Thyroid gland (tissue), 4 donors: Measurements from ENCODE around the gene PDE3B. TPM values are rescaled to one million over a fixed set of nuclear protein-coding genes. Genes with fewer than 3 reads are reported as not detected.
"Not testable (repeated sequence)": the region's sequence is repeated elsewhere in the genome, so short reads cannot be mapped to it uniquely, and the experiment has no call there.

Experiments used
- DNase-seq, 2 donors: peaks; one replicate each; pipeline ENCODE4 v3.0.0-alpha.2; 2019
- H3K27ac ChIP-seq, 3 donors: fragments of 200-600 bp; sonication (generic); 1 replicate in 2 of 3; 2 replicates in 1 of 3; pipeline ENCODE4 v1.5.1; 2016 to 2019; ENCODE audit warnings: mild to moderate bottlenecking in 1 of 3, moderate library complexity in 1 of 3
- H3K27me3 ChIP-seq: fragments of 200-600 bp; sonication (generic); one replicate; pipeline ENCODE4 v1.5.1; 2019
- H3K36me3 ChIP-seq, 2 donors: fragments of 200-600 bp; sonication (generic); one replicate each; pipeline ENCODE4 v1.5.1; 2016 to 2019
- H3K4me1 ChIP-seq, 2 donors: fragments of 200-600 bp; sonication (generic); one replicate each; pipeline ENCODE4 v1.5.1; 2017 to 2019
- H3K4me3 ChIP-seq, 3 donors: fragments of 200-600 bp; sonication (generic); replicated peaks in 1 of 3; 1 replicate in 2 of 3; 2 replicates in 1 of 3; pipeline ENCODE4 v1.5.1; 2016; ENCODE audit warnings: mild to moderate bottlenecking in 1 of 3
- H3K9me3 ChIP-seq: fragments of 200-600 bp; sonication (generic); one replicate; pipeline ENCODE4 v1.5.1; 2017
- CTCF ChIP-seq, 6 experiments: fragments of 200-600 bp in 3 of 6; fragments of 450-650 bp in 3 of 6; sonication (generic) in 3 of 6; IDR thresholded peaks; one replicate each; pipeline ENCODE4 v1.5.1; 2016 to 2019; ENCODE audit warnings: antibody characterized with exemption in 6 of 6, mild to moderate bottlenecking in 2 of 6, inconsistent platforms in 1 of 6, moderate library complexity in 1 of 6
- POLR2A ChIP-seq, 2 donors: fragments of 450-650 bp; IDR thresholded peaks; one replicate each; pipeline ENCODE4 v1.6.1; 2017; ENCODE audit warnings: antibody characterized with exemption in 2 of 2, mild to moderate bottlenecking in 2 of 2, moderate library complexity in 1 of 2
- WGBS, 2 donors: methylation state at CpG; one replicate each; pipeline ENCODE4 v1.1.5; 2017; 5-methylcytosine and 5-hydroxymethylcytosine counted together
- intact Hi-C: fragments of 100-400 bp; cut with DNase I; formaldehyde crosslinking; loops from one replicate; pipeline ENCODE4 v1.15.1; 2023
- total RNA-seq, 4 donors: library from RNA; depleted of rRNA; stranded (reverse); fragments of >200 nt; gene quantifications; one replicate each; pipeline ENCODE4 v1.2.3, GENCODE V29; 2016

Gene PDE3B
- total RNA-seq, 4 donors from 2014 or later = 2.0 to 3.9 (median 3.2) TPM

GRCh38 chr11:14881576-14882193, 238.1 kb downstream of the PDE3B start:
- no peak for DNase-seq
- Histone ChIP-seq H3K27ac (no peak overlapping the region), H3K36me3 (peaks cover 0 to 3% of the 10 kb centered on the region in 2 donors), H3K9me3 (no peaks in the 10 kb centered on the region), H3K27me3 (no peaks in the 10 kb centered on the region), H3K4me1 (no peaks in the 10 kb centered on the region), H3K4me3 (no peak overlapping the region)
- 93 to 96% methylated on average over 2 of the region's 2 CpGs for WGBS, 2 donors
- intact Hi-C loops = no loop called here
- TF ChIP-seq CTCF (IDR thresholded peaks at IDR 0.05) = no peak
- no peak for TF ChIP-seq POLR2A (IDR thresholded peaks at IDR 0.05)

- WGBS, 2 donors = 91 to 98% methylated on average over 1 of the region's 1 CpG
- TF ChIP-seq CTCF (IDR thresholded peaks at IDR 0.05) (no peak), POLR2A (IDR thresholded peaks at IDR 0.05) (no peak)
- Histone ChIP-seq H3K4me1 (no peaks in the 10 kb centered on the region), H3K36me3 (peaks cover 0 to 3% of the 10 kb centered on the region in 2 donors), H3K9me3 (no peaks in the 10 kb centered on the region), H3K4me3 (no peak overlapping the region), H3K27ac (no peak overlapping the region), H3K27me3 (no peaks in the 10 kb centered on the region)
- DNase-seq = no peak
- intact Hi-C loops = no loop called here
These were observed 238.6 kb downstream of the PDE3B start for GRCh38 chr11:14882196-14882595.

GRCh38 chr11:14883683-14884082, 240.1 kb downstream of the PDE3B start:
- H3K4me1 ChIP-seq, H3K27me3 ChIP-seq, H3K27ac ChIP-seq, H3K4me3 ChIP-seq, H3K36me3 ChIP-seq, intact Hi-C loops, H3K9me3 ChIP-seq, DNase-seq: not testable (repeated sequence)
- 83 to 100% methylated on average over 1 of the region's 1 CpG for WGBS, 2 donors

GRCh38 chr11:14884667-14885273, 241.2 kb downstream of the PDE3B start:
- Histone ChIP-seq H3K4me1 (peaks cover 0 to 4% of the 10 kb centered on the region in 2 donors), H3K4me3 (no peak overlapping the region), H3K9me3 (no peaks in the 10 kb centered on the region), H3K27me3 (no peaks in the 10 kb centered on the region), H3K36me3 (no peaks in the 10 kb centered on the region), H3K27ac (no peak overlapping the region)
- DNase-seq = no peak
- intact Hi-C loops = no loop called here
- TF ChIP-seq POLR2A (IDR thresholded peaks at IDR 0.05) (no peak), CTCF (IDR thresholded peaks at IDR 0.05) (no peak)
- WGBS, 2 donors = 94 to 97% methylated on average over 1 of the region's 1 CpG

GRCh38 chr11:14886513-14886912, 242.9 kb downstream of the PDE3B start:
- Histone ChIP-seq H3K4me3 (no peak overlapping the region), H3K9me3 (no peaks in the 10 kb centered on the region), H3K4me1 (peaks cover 7 to 9% of the 10 kb centered on the region in 2 donors), H3K27me3 (no peaks in the 10 kb centered on the region), H3K36me3 (no peaks in the 10 kb centered on the region), H3K27ac (no peak overlapping the region)
- intact Hi-C loops = no loop called here
- WGBS, 2 donors = 53 to 59% methylated on average over 1 of the region's 1 CpG
- TF ChIP-seq CTCF (IDR thresholded peaks at IDR 0.05) (no peak), POLR2A (IDR thresholded peaks at IDR 0.05) (no peak)
- no peak for DNase-seq
